HG03039 (cell line): ENCODE measurements around the gene EXOC6B.

ENCODE experiments used
- ATAC-seq: cut with Tn5 transposase; IDR thresholded peaks from one replicate; pipeline ENCODE4 v1.9.1; 2021; ENCODE audit warnings: mild to moderate bottlenecking, moderate library complexity; ENCODE audit not compliant: unreplicated experiment

EXOC6B gene

DNA sequence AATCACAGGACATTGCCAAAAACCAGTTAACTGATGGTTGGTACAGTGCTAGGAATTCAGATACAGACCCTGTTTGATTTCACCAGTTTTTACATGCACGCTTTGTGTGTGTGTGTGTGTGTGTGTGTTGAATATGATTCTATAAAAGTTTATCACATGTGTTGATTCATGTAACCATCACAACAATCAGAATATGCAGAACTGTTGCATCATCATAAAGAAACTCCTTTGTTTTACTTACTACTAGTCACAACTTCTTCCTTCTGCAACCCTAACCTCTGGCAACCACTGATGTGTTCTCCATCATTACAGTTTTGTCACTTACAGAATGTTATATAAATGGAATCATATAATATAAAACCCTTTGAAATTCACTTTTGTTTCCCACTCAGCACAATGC is 533.4 kb downstream of the EXOC6B start:
- ATAC-seq, result no peak

DNA sequence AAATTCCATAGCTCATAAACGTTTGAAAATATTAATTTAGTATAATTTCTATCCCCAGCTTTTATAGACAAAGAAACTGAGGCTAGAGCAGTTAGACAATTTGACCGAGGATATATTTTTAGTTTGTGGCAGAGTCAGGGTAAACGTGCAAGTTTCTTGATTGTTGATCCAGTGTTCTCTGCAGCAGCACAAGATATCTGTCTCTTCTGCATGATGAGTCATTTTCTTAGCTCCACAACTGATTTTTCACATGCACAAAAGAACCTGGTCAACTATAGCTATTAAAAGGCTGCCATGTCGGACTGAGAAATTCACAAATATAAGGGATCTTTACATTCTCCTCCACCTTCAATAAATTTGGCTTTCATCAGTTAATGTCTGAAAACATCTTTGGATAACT is 534.8 kb downstream of the EXOC6B start:
- no peak for ATAC-seq

DNA sequence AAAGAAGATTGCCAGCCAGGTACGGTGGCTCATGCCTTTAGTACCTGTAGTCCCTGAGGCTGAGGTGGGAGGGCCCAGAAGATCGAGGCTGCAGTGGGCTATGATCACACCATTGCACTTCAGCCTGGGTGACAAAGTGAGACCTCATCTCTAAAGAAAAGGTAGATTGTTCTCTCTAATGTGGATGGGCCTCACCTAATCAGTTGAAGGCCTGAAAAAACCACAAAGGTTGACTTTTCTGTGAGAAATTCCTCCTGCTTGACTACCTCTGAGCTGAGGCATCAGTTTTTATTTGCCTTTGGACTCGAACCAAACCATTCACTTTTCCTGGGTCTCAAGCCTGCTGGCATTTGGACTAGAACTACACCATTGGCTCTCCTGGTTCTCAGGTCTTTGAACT is 536.1 kb downstream of the EXOC6B start:
- no peak for ATAC-seq

DNA sequence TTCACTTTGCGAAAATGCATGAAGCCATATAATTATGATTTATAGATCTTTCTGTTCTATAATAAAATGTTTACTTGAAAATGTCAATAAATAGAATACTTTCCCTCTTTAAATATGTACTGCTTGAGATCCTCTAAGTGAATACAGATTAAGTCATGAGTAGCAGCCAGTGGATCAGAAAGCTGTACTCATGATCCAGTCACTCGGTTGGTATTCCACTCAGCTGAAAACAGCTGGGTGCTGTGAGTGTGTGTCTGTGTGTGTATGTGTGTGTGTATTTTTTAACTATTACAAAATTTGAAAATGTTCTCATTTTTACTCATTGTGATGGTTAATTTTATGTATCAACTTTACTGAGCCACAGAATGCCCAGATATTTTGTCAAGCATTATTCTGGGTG is 536.5 kb downstream of the EXOC6B start:
- ATAC-seq, result no peak

DNA sequence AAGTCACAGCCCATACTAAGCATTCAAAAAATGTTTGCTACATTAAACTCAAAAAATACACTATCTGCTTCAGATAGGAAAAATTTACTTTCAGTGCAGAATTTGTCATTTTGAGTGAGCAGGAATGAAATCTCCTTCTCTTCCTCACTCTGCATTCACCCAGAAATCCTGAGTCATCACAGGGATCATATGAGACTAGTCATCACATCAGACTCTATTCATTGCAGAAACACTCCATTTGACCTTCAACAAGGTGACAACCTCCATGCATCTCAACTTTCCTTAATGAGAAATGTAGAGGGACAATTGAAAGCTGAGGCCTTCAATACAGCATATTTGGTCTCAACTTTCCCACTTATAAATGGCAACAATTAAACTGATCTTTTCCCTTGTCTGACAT is 547.8 kb downstream of the EXOC6B start:
- ATAC-seq, result no peak

DNA sequence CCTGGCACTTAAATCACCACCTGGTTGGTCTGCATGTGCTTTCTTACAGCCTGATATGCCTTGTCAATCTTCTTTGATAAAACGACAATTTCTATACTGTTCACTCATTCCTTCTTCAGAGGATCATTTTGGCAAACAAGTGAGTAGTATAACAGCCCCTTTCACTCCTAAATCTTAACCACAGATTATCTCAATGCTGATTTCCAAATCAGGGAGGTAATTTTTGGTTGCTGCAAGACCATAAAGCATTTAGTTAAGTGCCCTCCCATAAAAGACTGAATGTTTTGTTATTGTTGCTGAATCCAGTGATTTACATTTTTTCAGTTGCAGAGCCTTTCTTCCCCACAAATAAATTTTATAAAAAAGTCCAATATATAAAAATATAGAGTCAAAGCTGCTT is 549.0 kb downstream of the EXOC6B start:
- ATAC-seq, result no peak

DNA sequence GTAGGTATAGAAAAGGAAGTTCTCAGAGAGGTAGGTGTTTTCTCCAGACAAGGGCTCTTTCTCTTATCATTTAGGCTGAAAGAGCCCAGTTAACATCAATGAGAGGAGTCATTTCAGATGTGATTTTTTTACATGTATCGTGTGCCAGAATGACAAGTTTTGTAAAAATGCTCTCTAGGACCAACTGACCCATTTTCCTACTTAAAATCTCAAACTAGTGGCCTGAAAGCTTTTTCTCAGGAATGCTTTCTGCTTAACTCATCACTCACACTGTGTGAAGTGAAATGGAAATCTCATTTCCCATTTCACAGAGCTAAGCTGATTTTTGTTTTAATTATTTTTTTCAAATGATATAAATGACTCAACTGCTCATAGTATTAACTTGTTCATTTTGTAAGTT is 549.5 kb downstream of the EXOC6B start:
- ATAC-seq, result no peak

DNA sequence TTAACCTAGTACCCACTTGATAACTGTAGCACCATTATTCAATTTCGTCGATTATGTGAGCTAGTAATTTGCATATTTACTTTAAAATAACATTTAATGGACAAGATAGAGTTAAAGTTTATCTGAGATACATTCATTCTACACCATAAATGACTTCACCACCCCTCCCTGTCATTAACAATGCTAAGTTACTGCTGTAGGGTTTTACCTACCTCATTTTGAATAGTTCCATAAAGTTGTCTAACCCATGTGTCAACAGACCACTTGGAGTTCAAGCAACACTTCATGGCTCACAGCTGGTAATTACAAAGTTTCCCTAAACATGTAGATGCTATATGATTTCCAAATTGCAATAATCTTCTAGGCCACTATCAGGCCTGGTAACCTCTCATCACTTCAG is 550.7 kb downstream of the EXOC6B start:
- no peak for ATAC-seq

DNA sequence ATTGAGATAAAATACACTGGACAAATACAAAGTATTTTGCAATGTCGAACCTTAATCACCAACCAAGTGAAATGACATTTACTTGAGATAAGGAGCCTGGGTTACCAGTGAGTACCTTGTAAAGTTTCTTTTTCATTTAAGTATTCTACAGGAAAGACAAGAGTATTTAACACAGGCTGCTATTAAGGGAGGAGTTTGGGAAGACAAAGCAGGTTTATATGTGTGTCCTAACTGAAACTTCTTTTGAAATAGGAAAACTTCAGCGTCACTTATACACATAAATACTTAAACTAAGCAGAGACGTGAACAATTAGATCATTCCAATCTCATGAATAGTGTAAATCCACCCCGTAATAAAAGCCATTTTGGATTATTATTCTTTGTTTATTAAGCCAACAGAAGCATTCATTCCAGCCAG is 551.4 kb downstream of the EXOC6B start:
- no peak for ATAC-seq

DNA sequence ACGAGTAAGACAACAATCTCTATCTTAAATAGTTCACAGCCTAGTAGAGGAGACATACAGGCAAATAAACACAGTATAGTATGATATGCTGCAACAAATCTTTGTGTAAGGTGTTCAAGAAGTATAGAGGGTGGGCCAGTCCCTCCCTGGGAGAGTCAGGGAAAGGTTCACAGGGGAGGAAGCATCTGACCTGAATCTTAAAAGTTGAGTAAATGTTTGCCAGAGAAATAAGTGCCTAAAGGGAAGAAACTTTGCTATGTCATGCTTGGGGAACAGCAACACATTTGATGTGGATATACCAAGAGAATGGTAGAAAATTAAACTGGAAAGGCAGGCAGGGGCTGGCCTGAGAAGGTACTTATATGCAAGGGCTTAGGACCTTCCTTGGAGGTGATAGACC is 552.4 kb downstream of the EXOC6B start:
- no peak for ATAC-seq

DNA sequence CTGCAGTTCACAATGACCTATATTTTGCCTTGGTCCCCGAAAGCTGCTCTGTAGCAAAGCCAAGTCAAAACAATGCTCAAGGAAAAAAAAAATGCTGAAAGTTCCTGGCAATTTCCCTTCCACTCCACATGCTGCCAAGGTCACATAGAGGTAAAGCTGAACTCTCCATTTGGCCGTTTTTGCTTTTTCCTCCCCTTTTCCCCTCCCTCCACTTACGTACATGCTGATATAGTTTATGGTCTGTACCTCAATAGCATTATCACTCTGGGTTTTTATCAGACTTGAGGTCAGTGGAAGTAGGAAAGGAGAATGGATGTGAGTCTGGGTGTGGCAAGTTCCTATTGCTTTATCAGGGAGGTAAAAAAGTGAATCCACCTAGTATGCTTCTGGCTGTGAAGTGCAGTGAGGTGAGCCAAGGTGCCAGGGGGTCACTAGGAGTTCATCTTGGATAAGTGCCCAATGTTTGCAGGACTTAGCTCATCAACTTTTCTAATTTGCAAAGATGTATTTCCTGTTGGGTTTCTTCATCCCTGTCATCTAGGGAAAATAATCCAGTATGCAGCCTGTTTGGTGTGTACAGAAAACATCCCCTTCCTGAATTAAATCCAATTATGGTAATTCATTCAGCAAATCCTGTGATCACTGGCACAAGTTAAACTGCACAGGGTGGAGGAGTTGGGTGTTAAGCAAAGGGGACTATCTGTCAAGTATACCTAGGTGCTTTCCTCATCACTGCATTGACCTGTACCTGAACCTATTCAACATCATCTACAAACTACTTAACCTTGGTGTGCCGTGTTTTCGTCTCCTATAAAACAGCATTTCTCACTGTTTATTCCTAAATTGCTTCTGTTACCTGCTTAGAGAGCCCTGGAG is 553.8 kb downstream of the EXOC6B start:
- ATAC-seq, result no peak

DNA sequence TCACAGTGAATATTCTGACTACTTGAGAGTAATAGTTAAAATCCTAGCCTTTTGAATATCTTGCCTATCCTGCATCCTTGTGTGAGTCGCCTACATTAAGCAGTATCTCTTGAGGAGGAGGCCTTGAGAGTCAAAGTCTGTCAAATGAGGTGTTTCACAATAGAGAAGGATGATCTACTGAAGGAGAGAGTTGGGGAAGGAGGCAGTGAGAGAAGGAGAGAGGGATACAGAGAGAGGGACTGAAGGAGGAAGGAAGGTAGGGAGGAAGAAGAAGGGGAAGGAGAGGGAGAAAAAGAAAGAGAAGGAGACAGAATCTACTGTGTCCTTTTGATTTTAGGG is 554.6 kb downstream of the EXOC6B start:
- ATAC-seq, result no peak

DNA sequence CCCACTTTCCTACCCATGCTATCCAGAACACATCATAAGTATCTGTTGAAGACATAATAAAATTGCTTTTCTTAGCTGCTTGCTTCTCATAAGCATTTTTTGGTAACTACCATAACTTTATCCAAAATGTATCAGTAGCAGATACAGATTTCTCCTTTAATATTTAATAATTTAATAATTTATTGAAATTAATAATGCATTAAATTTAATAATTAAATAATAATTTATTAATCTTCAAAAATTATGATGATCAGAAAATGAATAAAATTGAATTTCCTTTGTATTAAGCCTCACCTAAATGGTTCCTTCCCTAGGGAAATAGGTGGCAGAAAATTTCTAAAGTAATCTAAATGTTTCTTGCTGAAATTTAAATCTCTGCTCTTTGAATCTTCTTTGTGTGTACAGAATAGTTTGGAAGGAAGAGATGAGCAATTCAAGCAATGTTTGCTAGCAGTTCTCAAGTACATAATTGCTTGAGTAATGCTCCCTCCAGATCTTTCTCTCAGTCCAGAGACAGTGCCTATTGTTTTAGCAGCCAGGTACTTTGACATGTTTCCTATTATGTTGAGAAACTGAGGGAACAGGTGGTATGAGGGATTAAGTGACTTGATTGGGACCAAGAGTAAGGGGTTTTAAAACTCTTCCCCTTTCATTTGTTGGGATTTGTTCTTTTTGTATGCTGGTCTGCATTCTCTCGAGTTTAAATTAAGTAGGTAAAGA is 555.1 kb downstream of the EXOC6B start:
- no peak for ATAC-seq

DNA sequence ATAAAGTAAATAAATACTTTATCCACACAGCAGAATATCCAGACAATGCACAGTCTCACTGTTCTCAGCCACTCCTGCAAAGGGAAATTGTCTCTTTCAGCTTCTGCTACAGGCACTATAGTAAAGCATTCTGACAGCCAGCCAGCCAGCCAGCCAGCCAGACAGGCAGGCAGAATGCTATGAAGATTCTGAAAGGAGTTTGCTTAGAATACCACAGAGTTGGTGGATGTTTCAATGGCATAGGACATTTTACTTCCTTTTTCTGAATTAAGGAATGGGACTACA is 562.1 kb downstream of the EXOC6B start:
- no peak for ATAC-seq

DNA sequence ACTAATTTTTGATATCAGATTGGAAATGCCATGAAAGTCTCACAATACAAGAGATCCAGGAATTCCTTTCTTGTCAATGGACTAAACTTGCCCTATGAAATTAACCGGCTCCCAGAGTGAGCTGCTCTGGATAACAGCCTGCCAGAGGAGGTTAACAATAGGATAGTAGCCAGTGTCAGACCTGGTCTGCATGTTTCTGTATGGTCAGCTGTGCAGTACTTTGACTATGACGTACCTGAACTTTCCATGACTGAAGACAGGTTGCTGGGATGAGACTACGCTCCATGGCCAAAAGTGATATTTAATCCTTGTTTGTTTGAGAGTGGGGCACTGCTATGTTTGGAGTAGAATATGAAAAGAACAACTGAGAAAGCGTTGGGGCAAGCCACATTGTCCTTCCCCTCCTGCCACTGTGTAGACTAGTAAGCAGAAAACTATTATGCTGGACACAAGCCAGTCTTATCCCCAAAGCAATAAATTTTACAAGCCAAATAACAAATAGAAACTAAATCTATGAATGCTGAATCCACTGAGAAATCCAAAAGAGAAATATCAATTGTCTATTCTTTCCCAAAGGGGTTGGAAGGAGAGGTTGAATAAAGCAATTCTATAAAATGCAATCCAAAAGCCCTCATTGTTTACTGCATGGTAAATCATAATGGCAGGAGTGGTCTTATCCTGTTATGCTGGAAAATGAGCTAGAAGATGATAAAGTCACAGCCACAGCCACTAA is 562.6 kb downstream of the EXOC6B start:
- ATAC-seq, result no peak

DNA sequence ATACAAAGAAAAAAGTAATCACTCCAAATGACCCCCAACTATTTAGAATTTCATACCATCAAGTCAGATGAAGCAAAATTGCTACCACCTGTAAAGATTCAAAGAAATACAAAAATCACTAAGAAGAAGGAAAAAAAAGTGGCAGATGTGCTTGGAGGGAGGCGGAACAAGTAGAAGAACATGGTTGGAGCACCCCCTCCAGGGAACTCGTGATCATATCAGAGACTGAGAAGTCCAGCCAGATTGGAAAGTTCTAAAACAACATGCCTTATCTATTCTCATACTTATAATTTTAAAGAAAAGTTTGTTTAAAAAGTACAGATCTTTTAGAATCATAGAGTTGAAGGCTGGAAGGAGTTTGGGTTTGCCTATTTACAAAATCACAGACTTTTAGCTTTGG is 564.8 kb downstream of the EXOC6B start:
- ATAC-seq, result no peak

DNA sequence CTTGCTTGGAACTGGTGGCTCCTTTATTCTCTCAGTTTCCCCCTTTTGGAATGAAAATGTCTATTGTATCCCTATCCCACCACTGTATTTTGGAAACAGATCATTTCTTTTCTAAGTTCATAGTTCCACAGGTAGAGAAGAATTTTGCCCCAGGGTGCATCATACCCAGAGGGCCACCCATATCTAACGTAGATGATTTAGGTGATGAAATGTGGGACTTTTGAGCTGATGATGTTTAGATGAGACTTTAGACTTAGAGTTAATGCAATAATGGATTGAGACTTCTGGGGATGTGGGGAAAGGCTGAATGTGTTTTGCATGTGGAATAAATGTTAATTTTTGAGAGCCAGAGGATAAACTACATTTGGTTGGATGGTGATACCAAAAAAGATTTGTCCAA is 570.3 kb downstream of the EXOC6B start:
- ATAC-seq, result no peak

DNA sequence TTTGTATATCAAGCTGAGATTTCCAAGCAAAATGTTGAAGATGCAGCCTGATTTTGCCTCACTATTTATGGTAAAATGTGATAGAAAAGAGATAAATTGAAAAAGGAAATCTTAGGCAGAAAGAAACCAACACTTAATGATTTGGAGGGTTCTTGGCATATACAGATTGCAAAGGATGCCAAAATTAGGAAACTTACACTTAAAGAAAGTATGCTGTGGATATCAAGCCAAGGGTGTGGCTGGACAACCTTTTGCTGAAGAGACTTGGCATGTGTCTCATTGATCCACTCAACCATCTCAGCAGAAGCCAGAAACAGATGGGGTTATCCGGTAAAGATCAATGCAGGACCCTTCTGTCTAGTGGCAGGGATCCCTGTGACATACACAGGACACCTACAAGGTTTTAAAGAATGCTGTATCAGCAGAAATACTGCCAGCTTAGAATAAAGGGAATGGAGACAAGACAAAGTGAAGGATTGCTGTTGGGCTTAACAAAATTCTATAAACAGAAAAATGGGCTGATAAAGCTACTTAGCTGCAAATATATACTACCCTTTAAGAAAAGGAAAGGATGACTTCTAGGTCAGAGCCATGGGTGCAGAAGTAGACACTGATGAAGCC is 570.9 kb downstream of the EXOC6B start:
- ATAC-seq, result no peak

DNA sequence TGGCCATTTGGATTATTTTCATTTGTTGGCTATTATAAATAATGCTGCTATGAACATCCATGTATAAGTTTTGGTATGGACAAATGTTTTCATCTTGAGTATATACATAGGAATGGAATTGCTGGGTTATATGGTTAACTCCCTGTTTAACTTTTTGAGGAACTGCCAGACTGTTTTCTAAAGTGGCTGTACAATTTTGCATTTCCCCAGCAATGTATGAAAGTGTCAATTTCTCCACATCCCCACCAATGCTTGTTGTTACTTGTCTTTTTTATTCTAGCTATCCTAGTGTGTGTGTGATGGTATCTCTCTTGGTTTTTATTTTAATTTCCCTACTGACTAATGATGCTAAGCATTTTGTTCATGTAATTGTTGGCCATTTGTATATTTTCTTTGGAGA is 587.5 kb downstream of the EXOC6B start:
- ATAC-seq, result no peak

DNA sequence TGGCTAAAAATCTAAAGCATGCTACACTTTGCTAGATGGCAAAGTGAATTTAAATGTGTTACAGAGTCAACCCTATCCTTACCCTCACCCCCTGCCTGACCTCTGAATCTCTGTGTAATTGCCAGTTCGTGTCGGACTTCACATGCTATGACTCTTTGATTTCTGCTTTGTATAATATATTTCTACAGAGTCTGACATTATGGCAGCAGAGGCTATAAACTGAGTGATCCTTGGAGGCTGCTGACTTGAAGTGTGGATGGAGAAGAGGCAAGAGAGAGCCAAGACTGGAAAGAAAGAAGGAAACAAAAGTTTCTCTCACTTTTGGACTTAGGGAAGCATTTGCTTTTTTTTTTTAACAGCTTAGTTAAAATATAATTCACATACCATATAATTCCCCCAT is 588.3 kb downstream of the EXOC6B start:
- no peak for ATAC-seq

DNA sequence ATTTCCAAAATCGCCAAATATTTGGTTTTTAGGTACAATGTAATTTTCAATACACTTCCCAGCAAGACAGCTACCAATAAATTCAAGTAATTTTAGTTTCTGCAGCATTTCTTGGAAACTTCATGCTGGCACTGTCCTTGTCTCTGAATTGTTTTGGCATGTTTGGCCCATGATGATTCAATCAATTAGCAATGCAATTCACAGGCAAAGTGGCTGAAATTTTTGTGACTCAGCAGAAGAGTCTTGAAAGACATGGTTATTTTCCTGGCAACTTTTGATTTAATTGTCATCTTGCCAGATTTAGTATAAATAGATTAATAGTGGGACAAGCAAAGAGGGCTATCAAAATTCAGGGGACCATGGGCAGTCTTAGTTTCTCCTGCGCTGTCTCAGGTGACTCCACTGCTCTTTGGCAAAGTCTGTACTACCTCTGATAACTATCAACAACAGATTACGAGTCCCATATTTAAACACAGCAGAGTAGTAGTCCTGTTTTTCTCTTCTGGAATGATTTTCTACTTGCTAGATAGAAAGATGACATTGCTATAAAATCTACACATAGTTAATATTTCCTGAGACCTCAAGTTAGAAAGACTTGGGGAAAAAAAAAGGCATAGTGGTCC is 589.3 kb downstream of the EXOC6B start:
- no peak for ATAC-seq
